ENCODE data around the gene MXI1.
"Not testable (repeated sequence)": the region's sequence is repeated elsewhere in the genome, so short reads cannot be mapped to it uniquely, and the experiment has no call there.

The MXI1 gene

GRCh38 chr10:110237894-110238480, 30.6 kb downstream of the MXI1 start:
- DNase-seq (ENCODE audit: low read depth in 3 of 3, low spot score in 1 of 3) = no peak

- DNase-seq (ENCODE audit: low read depth in 3 of 3, low spot score in 1 of 3) = no peak
Measured at GRCh38 chr10:110239892-110240291, 32.5 kb downstream of the MXI1 start.

DNA sequence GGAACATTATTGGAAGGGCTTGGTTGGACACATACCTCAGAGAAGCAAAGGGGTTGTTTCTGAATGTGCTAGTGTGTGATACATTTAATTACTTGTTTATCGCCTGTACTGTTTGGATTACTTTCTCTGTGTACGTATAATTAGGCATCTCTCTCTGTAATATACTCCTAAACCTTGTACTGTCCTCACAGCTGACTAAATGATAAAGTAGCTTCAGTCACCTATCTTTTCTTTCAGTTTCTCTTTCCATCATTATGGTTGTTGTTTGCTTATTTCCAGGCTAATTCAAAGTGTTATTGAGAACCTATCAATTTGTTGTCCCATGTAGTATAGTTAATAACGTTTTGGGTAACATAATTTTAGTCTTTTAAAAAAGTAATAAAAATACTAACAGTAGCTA, 34.0 kb downstream of the MXI1 start:
- no peak for DNase-seq (ENCODE audit: low read depth in 3 of 3, low spot score in 1 of 3)

DNA sequence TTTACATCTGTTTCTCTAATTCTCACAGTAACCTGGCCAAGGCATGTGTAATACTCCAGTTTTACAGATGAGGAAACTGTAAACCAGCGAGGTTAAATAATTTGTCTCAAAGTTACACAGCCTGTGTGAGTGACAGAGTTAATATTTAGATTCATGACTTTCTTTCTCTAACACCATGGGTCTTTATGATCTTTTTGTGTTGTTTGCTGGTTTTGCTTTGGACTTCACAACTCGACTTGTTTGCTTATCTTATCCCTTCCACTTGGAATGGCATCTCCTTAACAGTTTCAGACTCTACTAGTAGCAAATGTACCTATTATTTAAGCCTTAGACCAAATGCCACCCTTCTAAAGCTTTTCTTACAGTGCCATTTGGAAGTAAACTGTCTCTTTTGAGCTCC, 34.4 kb downstream of the MXI1 start:
- DNase-seq (ENCODE audit: low read depth in 3 of 3, low spot score in 1 of 3) = no peak

DNA sequence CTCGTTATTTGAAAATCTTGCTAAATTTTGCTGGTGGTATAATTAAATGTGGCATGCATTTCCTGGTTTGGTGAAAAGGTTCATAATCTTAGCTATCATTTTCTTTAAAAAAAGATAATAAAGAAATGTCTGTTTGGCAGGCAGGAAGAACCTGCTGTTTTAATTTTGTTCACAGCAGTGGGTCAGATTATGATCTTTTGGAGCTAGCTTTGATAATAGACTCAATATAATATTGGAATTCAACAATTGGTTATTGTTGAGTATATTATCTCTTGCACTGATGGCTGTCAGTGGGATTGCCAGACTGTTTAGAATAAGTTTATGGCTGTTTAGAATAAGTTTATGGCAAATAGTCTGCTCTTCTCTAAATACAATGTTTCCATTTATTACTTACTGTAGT, 35.1 kb downstream of the MXI1 start:
- DNase-seq (ENCODE audit: low read depth in 3 of 3, low spot score in 1 of 3) = no peak

DNA sequence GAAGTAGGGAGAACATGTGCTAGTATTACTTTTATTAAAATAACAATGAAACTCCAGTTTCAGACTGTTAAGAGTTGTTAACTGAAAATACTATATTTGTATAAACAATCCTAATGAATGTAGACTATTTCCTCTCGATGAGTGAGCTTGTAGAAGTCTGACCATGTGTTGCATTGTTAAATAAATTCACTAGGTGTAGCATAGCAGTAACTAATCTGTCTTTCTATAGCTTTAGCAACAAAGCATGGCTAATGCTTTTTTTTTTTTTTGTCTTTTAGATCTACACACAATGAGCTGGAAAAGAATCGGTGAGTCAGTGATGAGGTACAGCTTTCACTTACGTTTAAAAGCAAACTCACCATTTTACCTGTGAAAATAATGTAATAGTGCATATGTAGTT, 37.1 kb downstream of the MXI1 start:
- DNase-seq (ENCODE audit: low read depth in 3 of 3, low spot score in 1 of 3) = no peak

DNA sequence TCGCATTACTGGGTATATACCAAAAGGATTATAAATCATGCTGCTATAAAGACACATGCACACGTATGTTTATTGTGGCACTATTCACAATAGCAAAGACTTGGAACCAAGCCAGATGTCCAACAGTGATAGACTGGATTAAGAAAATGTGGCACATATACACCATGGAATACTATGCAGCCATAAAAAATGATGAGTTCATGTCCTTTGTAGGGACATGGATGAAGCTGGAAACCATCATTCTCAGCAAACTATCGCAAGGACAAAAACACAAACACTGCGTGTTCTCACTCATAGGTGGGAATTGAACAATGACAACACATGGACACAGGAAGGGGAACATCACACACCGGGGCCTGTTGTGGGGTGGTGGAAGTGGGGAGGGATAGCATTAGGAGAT, 40.4 kb downstream of the MXI1 start:
- DNase-seq (ENCODE audit: low read depth in 3 of 3, low spot score in 1 of 3) = not testable (repeated sequence)

DNA sequence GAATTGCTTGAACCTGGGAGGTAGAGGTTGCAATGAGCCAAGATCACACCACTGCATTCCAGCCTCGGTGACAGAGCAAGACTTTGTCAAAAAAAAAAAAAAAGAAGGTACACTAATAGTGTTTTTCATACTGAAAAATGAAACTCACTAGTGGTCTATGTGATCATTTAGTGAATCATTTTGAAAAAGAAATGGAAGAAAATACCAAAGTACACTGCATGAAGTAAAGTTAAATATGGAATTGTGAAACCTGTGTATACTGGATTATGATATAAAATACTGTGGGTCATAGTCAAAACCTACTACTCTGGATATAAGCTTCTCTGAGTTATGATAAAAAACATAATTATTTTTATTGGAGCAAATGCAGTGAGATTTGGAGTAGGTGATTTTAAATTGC, 42.1 kb downstream of the MXI1 start:
- not testable (repeated sequence) for DNase-seq (ENCODE audit: low read depth in 3 of 3, low spot score in 1 of 3)

DNA sequence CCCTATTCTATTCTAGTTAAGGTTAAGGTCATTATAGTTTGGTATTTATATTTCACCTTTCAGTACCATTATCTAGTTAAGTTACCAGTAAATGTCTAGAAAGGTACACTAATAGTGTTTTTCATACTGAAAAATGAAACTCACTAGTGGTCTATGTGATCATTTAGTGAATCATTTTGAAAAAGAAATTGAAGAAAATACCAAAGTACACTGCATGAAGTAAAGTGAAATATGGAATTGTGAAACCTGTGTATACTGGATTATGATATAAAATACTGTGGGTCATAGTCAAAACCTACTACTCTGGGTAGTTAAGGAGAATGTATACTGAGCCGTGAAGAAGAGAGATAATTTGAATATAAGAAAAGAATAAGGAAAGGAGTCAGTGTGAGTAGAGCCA, 44.0 kb downstream of the MXI1 start:
- not testable (repeated sequence) for DNase-seq (ENCODE audit: low read depth in 3 of 3, low spot score in 1 of 3)

GRCh38 chr10:110252151-110252550, 44.7 kb downstream of the MXI1 start:
- DNase-seq (ENCODE audit: low read depth in 3 of 3, low spot score in 1 of 3) = no peak

- DNase-seq (ENCODE audit: low read depth in 3 of 3, low spot score in 1 of 3) = no peak
Measured at GRCh38 chr10:110254467-110254866, 47.1 kb downstream of the MXI1 start.

DNA sequence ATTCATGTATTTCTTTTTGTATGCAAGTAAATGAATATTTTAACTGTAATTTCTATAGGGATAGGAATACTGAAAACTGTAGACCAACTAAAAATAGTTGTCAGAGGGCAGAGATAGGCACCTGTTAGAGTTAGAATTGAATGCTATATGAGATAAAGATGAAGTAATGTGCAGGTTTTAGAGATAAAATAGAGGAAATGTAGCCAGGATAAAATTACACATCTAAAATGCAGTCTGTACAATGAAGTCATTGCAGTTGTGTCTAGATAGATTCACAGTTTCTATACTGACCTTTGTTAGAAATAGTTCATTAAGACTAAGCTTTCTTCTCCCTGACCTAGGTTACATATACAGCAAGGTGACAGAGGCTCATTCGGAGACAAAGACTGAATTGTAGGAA, 51.1 kb downstream of the MXI1 start:
- DNase-seq (ENCODE audit: low read depth in 3 of 3, low spot score in 1 of 3) = no peak

DNA sequence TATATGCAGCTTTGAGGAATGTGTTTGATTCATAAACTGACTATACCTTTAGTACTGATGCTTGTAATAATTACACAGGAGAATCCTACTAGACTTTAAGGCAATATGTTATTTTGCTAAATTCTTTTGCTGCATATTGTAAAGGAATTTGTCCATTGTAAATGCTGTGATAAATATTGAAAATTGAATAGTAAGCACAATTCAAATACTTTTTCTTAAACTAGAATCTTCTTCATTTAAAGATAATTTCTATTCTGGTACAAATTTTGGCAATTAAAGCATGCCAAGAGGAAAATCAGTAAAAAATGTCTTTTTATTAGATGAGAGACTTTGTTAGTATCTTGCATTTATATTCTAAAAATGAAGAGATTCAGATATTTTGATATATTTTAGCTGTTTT, 51.9 kb downstream of the MXI1 start:
- no peak for DNase-seq (ENCODE audit: low read depth in 3 of 3, low spot score in 1 of 3)

DNA sequence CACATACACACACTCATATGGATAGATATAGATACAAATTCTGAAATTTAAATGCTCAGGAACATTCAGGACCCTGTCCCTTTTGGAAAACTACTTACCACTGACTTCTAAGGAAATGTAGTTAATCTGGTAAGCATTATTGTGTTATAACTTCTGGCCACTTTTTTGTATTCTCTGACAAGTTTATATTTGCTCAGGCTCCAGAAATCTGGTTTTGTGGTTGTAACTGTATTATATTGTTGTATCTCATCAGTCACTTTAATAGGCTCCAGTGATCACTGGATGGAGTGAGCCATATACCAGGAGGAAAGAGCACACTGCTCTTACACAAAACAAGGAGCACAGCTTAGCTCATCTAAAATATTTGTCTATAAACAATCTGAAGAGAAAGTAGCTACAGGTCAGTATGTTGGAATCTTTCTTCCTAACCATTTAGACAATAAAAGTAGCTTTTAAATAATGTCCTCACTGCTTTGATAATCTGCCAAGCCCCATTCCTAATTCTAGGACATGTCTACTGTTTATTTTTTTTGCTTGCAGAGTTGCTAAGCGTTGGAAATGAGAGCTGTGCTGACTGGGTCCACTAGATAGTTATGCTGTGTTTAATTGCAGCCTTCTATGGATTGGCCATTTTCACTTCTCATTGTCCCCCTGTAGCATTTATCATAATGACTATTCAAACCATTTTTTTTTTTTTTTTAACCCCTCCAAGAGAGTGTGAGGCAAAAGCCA, 53.5 kb downstream of the MXI1 start:
- no peak for DNase-seq (ENCODE audit: low read depth in 3 of 3, low spot score in 1 of 3)

DNA sequence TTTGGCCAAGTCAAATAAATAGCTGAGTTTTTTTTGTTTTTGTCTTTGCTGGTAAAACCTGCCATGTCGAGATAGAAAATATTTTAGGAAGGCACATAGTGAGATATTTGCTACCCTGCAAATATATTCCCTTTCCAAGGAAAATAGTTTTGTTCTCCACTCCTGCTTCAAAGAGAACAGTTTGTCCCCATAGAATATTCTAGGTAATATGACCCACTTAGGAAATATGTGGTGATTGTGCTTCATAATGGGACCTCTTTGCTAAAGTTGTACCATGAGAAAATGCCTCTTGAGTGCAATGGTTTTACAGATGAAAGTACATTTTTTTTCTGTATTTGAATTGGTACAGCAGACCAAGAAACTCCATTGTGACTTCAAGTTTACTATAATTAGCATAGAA, 55.8 kb downstream of the MXI1 start:
- DNase-seq (ENCODE audit: low read depth in 3 of 3, low spot score in 1 of 3) = no peak

- no peak for DNase-seq (ENCODE audit: low read depth in 3 of 3, low spot score in 1 of 3)
Measured at GRCh38 chr10:110265573-110266193, 58.3 kb downstream of the MXI1 start.

GRCh38 chr10:110267276-110267675, 59.9 kb downstream of the MXI1 start:
- DNase-seq (ENCODE audit: low read depth in 3 of 3, low spot score in 1 of 3) = no peak

GRCh38 chr10:110268442-110268841, 61.0 kb downstream of the MXI1 start:
- DNase-seq (ENCODE audit: low read depth in 3 of 3, low spot score in 1 of 3) = no peak

- no peak for DNase-seq (ENCODE audit: low read depth in 3 of 3, low spot score in 1 of 3)
Measured at GRCh38 chr10:110268971-110269370, 61.6 kb downstream of the MXI1 start.

DNA sequence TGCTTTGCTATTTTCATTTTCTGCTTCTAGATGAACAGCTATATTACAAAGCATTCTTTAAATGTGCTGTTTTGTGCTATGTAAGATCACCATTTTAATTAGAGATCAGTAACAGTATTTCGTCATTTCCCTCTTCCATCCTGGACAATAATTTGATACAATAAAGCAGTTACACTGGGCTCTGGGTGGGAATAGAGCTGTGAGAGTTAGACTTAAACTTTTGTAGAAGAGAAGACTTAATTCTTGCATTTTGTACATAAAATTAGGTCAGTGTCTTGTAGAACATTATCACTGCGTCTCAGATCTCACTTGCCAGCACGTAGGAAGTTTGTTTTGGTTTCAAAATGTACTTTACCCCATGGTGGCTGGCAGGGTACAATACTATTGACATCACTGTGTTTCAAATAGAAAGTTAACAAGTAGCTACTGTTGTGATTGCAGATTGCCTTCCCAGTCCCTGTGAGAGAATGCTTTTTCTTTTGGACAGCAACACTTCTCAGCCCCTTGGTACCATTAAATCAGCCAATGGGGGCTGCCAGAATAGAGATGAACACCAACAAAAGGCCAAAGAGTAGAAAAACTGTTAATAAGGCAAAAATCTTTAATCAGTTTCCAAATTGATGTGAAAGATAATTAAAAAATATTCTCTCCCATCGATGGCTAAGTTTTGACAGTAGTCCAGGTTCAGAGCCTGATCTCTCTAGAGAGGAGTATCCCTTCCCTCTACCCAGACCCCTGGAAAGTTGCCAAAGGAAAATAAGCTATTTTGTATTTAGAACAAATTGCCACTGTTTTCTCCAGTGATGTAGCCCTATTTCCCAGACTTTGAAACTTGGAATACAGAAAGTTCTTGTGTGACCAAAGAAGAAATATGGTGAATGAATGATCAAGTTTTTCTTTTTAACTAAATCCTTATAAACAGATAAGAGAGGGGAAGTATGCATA, 62.2 kb downstream of the MXI1 start:
- no peak for DNase-seq (ENCODE audit: low read depth in 3 of 3, low spot score in 1 of 3)

DNA sequence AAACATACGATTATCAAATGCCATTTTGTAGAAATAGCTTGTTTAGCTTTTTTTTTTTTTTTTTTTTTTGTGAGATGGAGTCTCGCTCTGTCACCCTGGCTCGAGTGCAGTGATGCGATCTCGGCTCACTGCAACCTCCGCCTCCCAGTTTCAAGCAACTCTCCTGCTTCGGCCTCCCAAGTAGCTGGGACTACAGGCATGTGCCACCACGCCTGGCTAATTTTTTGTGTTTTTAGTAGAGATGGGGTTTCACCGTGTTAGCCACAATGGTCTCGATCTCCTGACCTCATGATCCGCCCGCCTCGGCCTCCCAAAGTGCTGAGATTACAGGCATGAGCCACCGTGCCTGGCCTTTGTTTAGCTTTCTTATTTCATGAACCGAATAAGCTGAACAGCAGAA, 65.6 kb downstream of the MXI1 start:
- not testable (repeated sequence) for DNase-seq (ENCODE audit: low read depth in 3 of 3, low spot score in 1 of 3)

GRCh38 chr10:110273474-110273873, 66.1 kb downstream of the MXI1 start:
- no peak for DNase-seq (ENCODE audit: low read depth in 3 of 3, low spot score in 1 of 3)

Data from stimulated activated CD4-positive, alpha-beta T cell treated with anti-CD3 and anti-CD28 coated beads, TNF-alpha, amount 100 ng/mL, for 1 hour (primary cell).